Hepatocyte (in vitro differentiated cells): Measurements from ENCODE around the gene RNF213. TPM values are rescaled to one million over a fixed set of nuclear protein-coding genes. Genes with fewer than 3 reads are reported as not detected.

Experiments used
- DNase-seq: peaks from one replicate; pipeline ENCODE4 v3.0.0-alpha.2; 2016; ENCODE audit warnings: low spot score
- H2AFZ ChIP-seq: fragments of 200-600 bp; sonication (generic); 2 replicates; pipeline ENCODE4 v1.6.0; 2016; ENCODE audit warnings: antibody characterized with exemption, mild to moderate bottlenecking
- H3K27ac ChIP-seq: fragments of 200-600 bp; sonication (generic); 2 replicates; pipeline ENCODE4 v1.5.1; 2016; ENCODE audit warnings: mild to moderate bottlenecking
- H3K27me3 ChIP-seq: fragments of 200-600 bp; sonication (generic); 2 replicates; pipeline ENCODE4 v1.6.1; 2016
- H3K36me3 ChIP-seq: fragments of 200-600 bp; sonication (generic); replicated peaks from 2 replicates; pipeline ENCODE4 v1.5.1; 2016; ENCODE audit warnings: low read depth; ENCODE audit not compliant: insufficient read depth
- H3K4me1 ChIP-seq: fragments of 200-600 bp; sonication (generic); 2 replicates; pipeline ENCODE4 v1.5.1; 2016; ENCODE audit warnings: mild to moderate bottlenecking, moderate library complexity; ENCODE audit not compliant: insufficient read depth
- H3K4me2 ChIP-seq: fragments of 200-600 bp; sonication (generic); 2 replicates; pipeline ENCODE4 v1.6.0; 2016
- H3K4me3 ChIP-seq: fragments of 200-600 bp; sonication (generic); 2 replicates; pipeline ENCODE4 v1.5.1; 2016; ENCODE audit warnings: mild to moderate bottlenecking
- H3K79me2 ChIP-seq: fragments of 200-600 bp; sonication (generic); 2 replicates; pipeline ENCODE4 v1.6.0; 2017; ENCODE audit warnings: mild to moderate bottlenecking
- H3K9me2 ChIP-seq: fragments of 200-600 bp; sonication (generic); replicated peaks from 2 replicates; pipeline ENCODE4 v1.6.0; 2017; ENCODE audit warnings: mild to moderate bottlenecking; ENCODE audit not compliant: insufficient read depth
- H3K9me3 ChIP-seq: fragments of 200-600 bp; sonication (generic); 2 replicates; pipeline ENCODE4 v1.5.1; 2016; ENCODE audit warnings: low read depth, mild to moderate bottlenecking
- H4K20me1 ChIP-seq: fragments of 200-600 bp; sonication (generic); 2 replicates; pipeline ENCODE4 v1.6.0; 2016; ENCODE audit warnings: mild to moderate bottlenecking; ENCODE audit not compliant: insufficient read depth, poor library complexity, severe bottlenecking
- EZH2 ChIP-seq: fragments of 200-600 bp; sonication (generic); IDR thresholded peaks from 2 replicates; pipeline ENCODE4 v1.6.1; 2016; ENCODE audit warnings: antibody characterized with exemption, mild to moderate bottlenecking, borderline replicate concordance
- EZH2phosphoT487 ChIP-seq: fragments of 200-600 bp; sonication (generic); IDR thresholded peaks from one replicate; pipeline ENCODE4 v1.6.1; 2018; ENCODE audit warnings: antibody characterized with exemption, mild to moderate bottlenecking, low read depth, moderate library complexity; ENCODE audit not compliant: unreplicated experiment, severe bottlenecking
- WGBS: methylation state at CpG from one replicate; pipeline ENCODE4 v1.1.6; 2016; ENCODE audit warnings: low lambda C conversion rate; ENCODE audit errors: missing lambda C conversion rate; 5-methylcytosine and 5-hydroxymethylcytosine counted together
- polyA plus RNA-seq: library from polyadenylated mRNA; unstranded; fragments of >200 nt; fragmentation: Nextera tagmentation; extraction: Ambion mirVana; gene quantifications from 2 replicates; pipeline ENCODE4 v1.2.1, GENCODE V29; 2016
- total RNA-seq: library from RNA; depleted of rRNA; stranded (reverse); fragments of >200 nt; gene quantifications from 2 replicates; pipeline ENCODE4 v1.2.3, GENCODE V29; 2014
- TF ChIP-seq, protein P1 (sequence below): fragments of 200-600 bp; sonication (generic); IDR thresholded peaks from 2 replicates; pipeline ENCODE4 v1.5.1; 2016; ENCODE audit warnings: antibody characterized with exemption, mild to moderate bottlenecking; ENCODE audit not compliant: poor library complexity

Gene RNF213
- total and polyA plus RNA-seq, 2 experiments from 2014 or later = 21.1 to 57.4 TPM

DNA sequence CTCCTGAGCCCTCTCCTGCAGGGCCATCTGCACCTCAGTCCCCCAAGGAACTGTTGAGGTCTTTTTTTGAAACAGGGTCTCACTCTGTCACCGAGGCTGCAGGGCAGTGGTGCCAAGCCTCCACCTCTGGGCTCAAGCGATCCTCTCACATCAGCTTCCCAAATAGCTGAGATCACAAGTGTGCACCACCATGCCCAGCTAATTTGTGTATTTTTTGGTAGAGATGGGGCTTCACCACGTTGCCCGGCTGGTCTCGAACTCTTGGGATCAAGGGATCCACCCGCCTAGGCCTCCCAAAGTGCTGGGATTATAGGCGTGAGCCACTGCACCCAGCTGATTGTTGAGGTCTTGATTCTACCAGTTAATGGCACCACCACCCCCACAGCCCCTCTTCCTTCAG, 126.4 kb downstream of the RNF213 start:
- Histone ChIP-seq H3K9me3 (no peaks in the 10 kb centered on the region), H3K79me2 (no peaks in the 10 kb centered on the region), H3K9me2 (no peaks in the 10 kb centered on the region), H3K4me1 (no peaks in the 10 kb centered on the region), H3K27ac (no peak overlapping the region), H3K4me3 (no peak overlapping the region), H2AFZ (no peak overlapping the region), H4K20me1 (no peaks in the 10 kb centered on the region), H3K4me2 (no peak overlapping the region), H3K36me3 (no peaks in the 10 kb centered on the region), H3K27me3 (no peaks in the 10 kb centered on the region)
- 94% methylated on average over 7 of the region's 7 CpGs for WGBS
- no peak for DNase-seq
- TF ChIP-seq EZH2 = no peak
- no peak for TF ChIP-seq EZH2phosphoT487
- TF ChIP-seq, protein P1, sequence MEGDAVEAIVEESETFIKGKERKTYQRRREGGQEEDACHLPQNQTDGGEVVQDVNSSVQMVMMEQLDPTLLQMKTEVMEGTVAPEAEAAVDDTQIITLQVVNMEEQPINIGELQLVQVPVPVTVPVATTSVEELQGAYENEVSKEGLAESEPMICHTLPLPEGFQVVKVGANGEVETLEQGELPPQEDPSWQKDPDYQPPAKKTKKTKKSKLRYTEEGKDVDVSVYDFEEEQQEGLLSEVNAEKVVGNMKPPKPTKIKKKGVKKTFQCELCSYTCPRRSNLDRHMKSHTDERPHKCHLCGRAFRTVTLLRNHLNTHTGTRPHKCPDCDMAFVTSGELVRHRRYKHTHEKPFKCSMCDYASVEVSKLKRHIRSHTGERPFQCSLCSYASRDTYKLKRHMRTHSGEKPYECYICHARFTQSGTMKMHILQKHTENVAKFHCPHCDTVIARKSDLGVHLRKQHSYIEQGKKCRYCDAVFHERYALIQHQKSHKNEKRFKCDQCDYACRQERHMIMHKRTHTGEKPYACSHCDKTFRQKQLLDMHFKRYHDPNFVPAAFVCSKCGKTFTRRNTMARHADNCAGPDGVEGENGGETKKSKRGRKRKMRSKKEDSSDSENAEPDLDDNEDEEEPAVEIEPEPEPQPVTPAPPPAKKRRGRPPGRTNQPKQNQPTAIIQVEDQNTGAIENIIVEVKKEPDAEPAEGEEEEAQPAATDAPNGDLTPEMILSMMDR = no peak

DNA sequence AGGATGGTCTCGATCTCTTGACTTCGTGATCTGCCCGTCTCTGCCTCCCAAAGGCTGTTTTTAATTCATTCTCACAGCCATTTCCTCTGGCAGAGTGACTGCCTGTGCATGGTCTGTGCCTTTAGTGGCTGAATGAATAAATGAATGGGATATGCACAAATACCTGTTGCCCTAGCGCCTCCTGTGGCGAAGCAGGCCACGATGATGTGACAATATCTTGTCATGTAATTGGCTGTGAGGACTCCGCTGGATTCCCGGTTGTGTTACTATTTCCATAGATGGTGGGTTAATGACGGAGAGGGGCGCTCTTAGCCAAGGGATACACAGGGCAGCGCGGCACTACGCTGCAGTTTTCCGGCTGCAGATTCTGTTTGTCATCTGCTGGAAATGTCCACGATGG, 127.5 kb downstream of the RNF213 start:
- no peak for DNase-seq
- Histone ChIP-seq H3K79me2 (no peaks in the 10 kb centered on the region), H3K27me3 (no peaks in the 10 kb centered on the region), H2AFZ (no peak overlapping the region), H3K4me2 (no peak overlapping the region), H3K9me3 (no peaks in the 10 kb centered on the region), H3K36me3 (no peaks in the 10 kb centered on the region), H3K4me3 (no peak overlapping the region), H3K27ac (no peak overlapping the region), H3K9me2 (no peaks in the 10 kb centered on the region), H4K20me1 (no peaks in the 10 kb centered on the region), H3K4me1 (no peaks in the 10 kb centered on the region)
- WGBS = 95% methylated on average over 15 of the region's 15 CpGs
- TF ChIP-seq EZH2 = no peak
- TF ChIP-seq EZH2phosphoT487 = no peak
- TF ChIP-seq, protein P1 = no peak

DNA sequence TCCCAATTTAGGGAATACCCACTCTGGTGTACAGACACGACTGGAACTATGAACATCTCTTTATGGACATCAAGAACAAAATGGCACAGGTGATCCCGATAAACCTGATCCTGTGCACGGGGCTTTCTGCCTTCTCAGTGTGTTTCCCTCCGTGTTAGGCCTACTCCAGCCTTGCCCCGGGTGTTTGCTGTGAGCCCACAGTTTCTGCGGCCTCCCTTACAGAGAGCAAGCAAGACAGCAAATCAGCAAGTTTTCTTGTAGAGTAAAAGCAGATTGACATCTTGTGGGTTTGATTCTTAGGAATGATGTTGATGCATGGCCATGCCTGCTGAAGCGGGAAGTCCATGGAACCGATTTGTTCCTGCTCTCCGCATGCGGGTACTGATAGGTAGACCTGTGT, 127.9 kb downstream of the RNF213 start:
- Histone ChIP-seq H3K9me2 (no peaks in the 10 kb centered on the region), H4K20me1 (no peaks in the 10 kb centered on the region), H3K9me3 (no peaks in the 10 kb centered on the region), H3K79me2 (no peaks in the 10 kb centered on the region), H3K27ac (no peak overlapping the region), H3K4me1 (no peaks in the 10 kb centered on the region), H3K4me3 (no peak overlapping the region), H3K36me3 (no peaks in the 10 kb centered on the region), H2AFZ (no peak overlapping the region), H3K4me2 (no peak overlapping the region), H3K27me3 (no peaks in the 10 kb centered on the region)
- no peak for DNase-seq
- TF ChIP-seq EZH2phosphoT487 = no peak
- TF ChIP-seq, protein P1 = no peak
- no peak for TF ChIP-seq EZH2
- WGBS = 96% methylated on average over 10 of the region's 10 CpGs
